ENCODE data around the gene DNMBP.

The DNMBP gene

GRCh38 chr10:100053686-100054460, 44.1 kb upstream of the DNMBP start:
- Histone ChIP-seq H3K79me2 (ENCODE audit: low read length) (no peaks in the 10 kb centered on the region), H3K36me3 (replicated peaks; ENCODE audit: insufficient read depth, low read length) (no peaks in the 10 kb centered on the region), H3K27ac (ENCODE audit: low read length) (no peak overlapping the region), H4K20me1 (ENCODE audit: insufficient read depth, low read length) (no peaks in the 10 kb centered on the region), H3K4me2 (ENCODE audit: low read depth, low read length) (no peak overlapping the region), H3K9me3 (replicated peaks; ENCODE audit: insufficient read depth, low read length) (no peaks in the 10 kb centered on the region), H3K4me1 (ENCODE audit: low read length) (no peaks in the 10 kb centered on the region), H3K27me3 (replicated peaks; ENCODE audit: insufficient read depth, low read length) (no peaks in the 10 kb centered on the region), H3K4me3 (ENCODE audit: low read length) (no peak overlapping the region), H3K9ac (ENCODE audit: low read length) (no peak overlapping the region), H2AFZ (ENCODE audit: low read length) (no peak overlapping the region), H3F3A (ENCODE audit: insufficient read depth, low read length) (no peaks in the 10 kb centered on the region), H3K9me2 (replicated peaks; ENCODE audit: insufficient read depth, low read length) (no peaks in the 10 kb centered on the region)
- TF ChIP-seq, protein P1, sequence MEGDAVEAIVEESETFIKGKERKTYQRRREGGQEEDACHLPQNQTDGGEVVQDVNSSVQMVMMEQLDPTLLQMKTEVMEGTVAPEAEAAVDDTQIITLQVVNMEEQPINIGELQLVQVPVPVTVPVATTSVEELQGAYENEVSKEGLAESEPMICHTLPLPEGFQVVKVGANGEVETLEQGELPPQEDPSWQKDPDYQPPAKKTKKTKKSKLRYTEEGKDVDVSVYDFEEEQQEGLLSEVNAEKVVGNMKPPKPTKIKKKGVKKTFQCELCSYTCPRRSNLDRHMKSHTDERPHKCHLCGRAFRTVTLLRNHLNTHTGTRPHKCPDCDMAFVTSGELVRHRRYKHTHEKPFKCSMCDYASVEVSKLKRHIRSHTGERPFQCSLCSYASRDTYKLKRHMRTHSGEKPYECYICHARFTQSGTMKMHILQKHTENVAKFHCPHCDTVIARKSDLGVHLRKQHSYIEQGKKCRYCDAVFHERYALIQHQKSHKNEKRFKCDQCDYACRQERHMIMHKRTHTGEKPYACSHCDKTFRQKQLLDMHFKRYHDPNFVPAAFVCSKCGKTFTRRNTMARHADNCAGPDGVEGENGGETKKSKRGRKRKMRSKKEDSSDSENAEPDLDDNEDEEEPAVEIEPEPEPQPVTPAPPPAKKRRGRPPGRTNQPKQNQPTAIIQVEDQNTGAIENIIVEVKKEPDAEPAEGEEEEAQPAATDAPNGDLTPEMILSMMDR (IDR thresholded peaks at IDR 0.05; ENCODE audit: low read length), result no peak
- no peak for DNase-seq

GRCh38 chr10:100046021-100046486, 36.3 kb upstream of the DNMBP start:
- Histone ChIP-seq H2AFZ (ENCODE audit: low read length) (no peak overlapping the region), H3K36me3 (replicated peaks; ENCODE audit: insufficient read depth, low read length) (no peaks in the 10 kb centered on the region), H3K27me3 (replicated peaks; ENCODE audit: insufficient read depth, low read length) (no peaks in the 10 kb centered on the region), H3K4me3 (ENCODE audit: low read length) (no peak overlapping the region), H3F3A (ENCODE audit: insufficient read depth, low read length) (no peaks in the 10 kb centered on the region), H3K27ac (ENCODE audit: low read length) (no peak overlapping the region), H3K4me1 (ENCODE audit: low read length) (no peaks in the 10 kb centered on the region), H3K4me2 (ENCODE audit: low read depth, low read length) (no peak overlapping the region), H3K9me3 (replicated peaks; ENCODE audit: insufficient read depth, low read length) (no peaks in the 10 kb centered on the region), H4K20me1 (ENCODE audit: insufficient read depth, low read length) (no peaks in the 10 kb centered on the region), H3K9ac (ENCODE audit: low read length) (no peak overlapping the region), H3K9me2 (replicated peaks; ENCODE audit: insufficient read depth, low read length) (no peaks in the 10 kb centered on the region), H3K79me2 (ENCODE audit: low read length) (no peaks in the 10 kb centered on the region)
- peak; percentile 72 for DNase-seq
- TF ChIP-seq EZH2 (optimal IDR thresholded peaks at IDR 0.05; ENCODE audit: low read depth, low read length), result no peak
- TF ChIP-seq, protein P1 (IDR thresholded peaks at IDR 0.05; ENCODE audit: low read length), result peak; percentile 94

GRCh38 chr10:100045592-100045991, 35.8 kb upstream of the DNMBP start:
- TF ChIP-seq EZH2 (optimal IDR thresholded peaks at IDR 0.05; ENCODE audit: low read depth, low read length) (no peak), EZH2phosphoT487 (IDR thresholded peaks at IDR 0.05; ENCODE audit: low read length) (no peak)
- H3K9me3 ChIP-seq (replicated peaks; ENCODE audit: insufficient read depth, low read length), result no peaks in the 10 kb centered on the region
- H4K20me1 ChIP-seq (ENCODE audit: insufficient read depth, low read length), result no peaks in the 10 kb centered on the region
- no peak overlapping the region for H3K27ac ChIP-seq (ENCODE audit: low read length)
- H3K79me2 ChIP-seq (ENCODE audit: low read length), result no peaks in the 10 kb centered on the region
- no peak overlapping the region for H3K4me2 ChIP-seq (ENCODE audit: low read depth, low read length)
- no peak for DNase-seq
- H3K4me1 ChIP-seq (ENCODE audit: low read length), result no peaks in the 10 kb centered on the region
- H3K36me3 ChIP-seq (replicated peaks; ENCODE audit: insufficient read depth, low read length), result no peaks in the 10 kb centered on the region
- H3K9ac ChIP-seq (ENCODE audit: low read length), result no peak overlapping the region
- no peak overlapping the region for H2AFZ ChIP-seq (ENCODE audit: low read length)
- H3K9me2 ChIP-seq (replicated peaks; ENCODE audit: insufficient read depth, low read length), result no peaks in the 10 kb centered on the region
- no peaks in the 10 kb centered on the region for H3F3A ChIP-seq (ENCODE audit: insufficient read depth, low read length)
- H3K27me3 ChIP-seq (replicated peaks; ENCODE audit: insufficient read depth, low read length), result no peaks in the 10 kb centered on the region
- H3K4me3 ChIP-seq (ENCODE audit: low read length), result no peak overlapping the region

GRCh38 chr10:100043796-100044195, 34.0 kb upstream of the DNMBP start:
- no peak for DNase-seq
- H3F3A ChIP-seq (ENCODE audit: insufficient read depth, low read length), result no peaks in the 10 kb centered on the region

More at GRCh38 chr10:100043796-100044195, 34.0 kb upstream of the DNMBP start:
- TF ChIP-seq, protein P1 (IDR thresholded peaks at IDR 0.05; ENCODE audit: low read length), result no peak
- TF ChIP-seq EZH2phosphoT487 (IDR thresholded peaks at IDR 0.05; ENCODE audit: low read length), result no peak
- TF ChIP-seq EZH2 (optimal IDR thresholded peaks at IDR 0.05; ENCODE audit: low read depth, low read length), result no peak
- Histone ChIP-seq H3K27ac (ENCODE audit: low read length) (no peak overlapping the region), H3K27me3 (replicated peaks; ENCODE audit: insufficient read depth, low read length) (no peaks in the 10 kb centered on the region), H3K9ac (ENCODE audit: low read length) (no peak overlapping the region), H3K4me2 (ENCODE audit: low read depth, low read length) (no peak overlapping the region), H3K36me3 (replicated peaks; ENCODE audit: insufficient read depth, low read length) (no peaks in the 10 kb centered on the region), H2AFZ (ENCODE audit: low read length) (no peak overlapping the region), H3K79me2 (ENCODE audit: low read length) (no peaks in the 10 kb centered on the region), H3K4me3 (ENCODE audit: low read length) (no peak overlapping the region), H3K4me1 (ENCODE audit: low read length) (no peaks in the 10 kb centered on the region), H4K20me1 (ENCODE audit: insufficient read depth, low read length) (no peaks in the 10 kb centered on the region), H3K9me2 (replicated peaks; ENCODE audit: insufficient read depth, low read length) (no peaks in the 10 kb centered on the region), H3K9me3 (replicated peaks; ENCODE audit: insufficient read depth, low read length) (no peaks in the 10 kb centered on the region)
